ENCODE data around the gene NTF3.

- TF ChIP-seq POLR2A (IDR thresholded peaks at IDR 0.05), result no peak
- no peak for TF ChIP-seq CTCF (IDR thresholded peaks at IDR 0.05)
- no peak for TF ChIP-seq POLR2AphosphoS5 (IDR thresholded peaks at IDR 0.05)
These were observed 47.9 kb downstream of the NTF3 start for GRCh38 chr12:5479761-5480160.

Measured in prostate gland (tissue), 2 donors.